ENCODE data around the gene HPCAL1.

The HPCAL1 gene

DNA sequence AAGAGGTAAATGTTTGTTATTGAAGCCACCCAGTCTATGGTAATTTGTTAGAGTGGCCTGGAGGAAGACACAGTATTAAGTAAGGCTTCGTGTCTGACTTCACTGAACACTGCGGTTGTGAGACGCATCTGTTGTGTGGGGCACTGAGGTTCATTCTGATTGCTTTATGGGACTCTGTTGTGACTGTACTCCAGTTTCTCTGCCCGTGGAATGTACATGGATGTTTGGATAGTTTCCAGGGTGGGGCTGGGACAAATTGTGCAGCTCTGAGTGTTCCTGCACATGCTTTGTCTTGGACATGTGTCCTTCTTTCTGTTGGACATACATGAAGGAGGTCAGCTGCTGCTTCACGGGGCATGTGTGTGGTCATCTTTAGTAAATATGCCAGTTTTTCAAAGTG is 86.9 kb downstream of the HPCAL1 start:
- no peak for DNase-seq (ENCODE audit: low read depth in 2 of 2)

DNA sequence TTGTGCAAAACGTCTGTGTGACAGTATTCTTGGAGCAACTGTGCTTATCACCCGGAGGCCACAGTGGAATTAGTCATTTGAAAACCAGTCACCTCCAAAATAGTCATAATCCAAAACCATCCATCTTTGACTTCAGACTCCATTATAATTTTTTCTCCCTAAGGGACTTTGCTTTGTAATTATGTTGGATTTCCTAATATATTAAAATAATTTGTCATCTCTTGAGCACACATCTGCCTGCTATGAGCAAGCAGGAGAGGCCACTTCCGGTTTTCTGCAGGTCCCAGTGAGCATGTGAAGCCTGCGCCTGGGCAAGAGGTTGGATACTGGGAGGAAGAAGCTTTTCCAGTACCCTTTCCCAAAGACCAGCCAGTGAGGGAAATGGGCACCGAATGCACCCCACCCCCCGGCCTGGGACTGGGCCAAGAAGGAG is 87.7 kb downstream of the HPCAL1 start:
- DNase-seq (ENCODE audit: low read depth in 2 of 2) = no peak

DNA sequence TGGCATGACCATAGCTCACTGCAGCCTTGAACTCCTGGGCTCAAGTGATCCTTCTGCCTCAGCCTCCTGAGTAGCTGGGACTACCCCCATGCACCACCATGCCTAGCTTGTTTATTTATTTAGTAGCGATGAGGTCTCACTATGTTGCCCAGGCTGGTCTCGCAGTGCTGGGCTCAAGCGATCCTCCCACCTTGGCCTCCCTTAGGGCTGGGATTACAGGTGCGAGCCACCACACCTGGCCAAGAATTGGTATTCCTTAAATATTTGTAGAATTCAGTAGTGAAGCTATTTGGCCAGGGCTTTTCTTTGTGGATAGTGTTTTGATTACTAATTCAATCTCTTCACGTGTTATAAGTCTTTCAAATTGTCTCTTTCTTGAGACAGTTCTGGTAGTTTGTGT is 89.4 kb downstream of the HPCAL1 start:
- DNase-seq (ENCODE audit: low read depth in 2 of 2) = no peak

DNA sequence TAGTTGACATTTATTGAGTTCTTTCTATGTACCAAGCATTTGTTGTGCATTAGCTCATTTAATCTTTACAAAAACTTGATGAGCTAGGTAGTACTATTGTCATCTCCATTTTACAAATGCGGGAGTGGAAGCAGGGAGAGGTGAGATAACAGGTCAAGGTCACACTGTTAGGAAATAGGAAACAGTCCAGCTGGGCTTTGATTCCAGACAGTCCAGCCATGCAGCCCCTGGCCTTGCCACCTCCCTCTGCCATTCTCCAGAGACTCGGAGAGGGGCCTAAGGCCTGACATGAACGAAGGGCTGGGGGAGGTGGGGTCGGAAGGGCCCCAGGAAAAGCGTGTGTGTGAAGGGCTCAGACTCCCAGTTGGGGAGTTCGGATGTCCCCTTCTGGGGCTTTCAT is 89.8 kb downstream of the HPCAL1 start:
- DNase-seq (ENCODE audit: low read depth in 2 of 2) = no peak

DNA sequence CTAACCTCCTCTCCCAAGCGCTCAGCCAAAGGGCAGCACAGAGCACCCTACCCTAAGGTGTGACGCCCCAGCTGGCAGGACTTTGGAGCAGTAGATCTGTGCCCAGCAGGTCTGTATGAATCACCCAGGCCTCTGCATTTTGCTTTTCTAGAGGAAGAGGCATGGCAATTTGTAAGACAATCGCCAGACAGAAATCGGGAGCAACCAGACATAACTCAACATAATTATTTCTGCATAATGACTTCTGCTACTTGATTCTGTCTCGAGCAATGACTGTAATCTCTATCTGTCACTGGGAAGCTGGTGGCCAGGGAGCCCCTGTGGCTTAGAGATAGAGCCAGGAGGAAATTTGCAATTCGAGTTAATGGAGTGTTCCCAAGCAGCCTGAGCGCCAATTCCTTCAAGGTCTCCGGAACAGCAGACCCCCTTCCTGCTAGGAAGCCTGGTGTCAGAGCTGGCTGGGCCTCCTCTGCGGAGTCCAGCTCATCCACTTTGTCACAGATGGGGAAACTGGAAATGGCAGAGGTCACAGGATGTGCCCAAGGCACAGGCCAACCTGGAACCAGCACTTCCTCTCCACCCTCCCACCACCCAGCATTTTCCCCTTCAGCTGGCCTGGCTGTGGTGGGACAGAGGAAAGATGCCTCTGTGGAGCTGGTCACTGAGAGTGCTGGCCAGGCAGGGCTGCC is 90.4 kb downstream of the HPCAL1 start:
- no peak for DNase-seq (ENCODE audit: low read depth in 2 of 2)

DNA sequence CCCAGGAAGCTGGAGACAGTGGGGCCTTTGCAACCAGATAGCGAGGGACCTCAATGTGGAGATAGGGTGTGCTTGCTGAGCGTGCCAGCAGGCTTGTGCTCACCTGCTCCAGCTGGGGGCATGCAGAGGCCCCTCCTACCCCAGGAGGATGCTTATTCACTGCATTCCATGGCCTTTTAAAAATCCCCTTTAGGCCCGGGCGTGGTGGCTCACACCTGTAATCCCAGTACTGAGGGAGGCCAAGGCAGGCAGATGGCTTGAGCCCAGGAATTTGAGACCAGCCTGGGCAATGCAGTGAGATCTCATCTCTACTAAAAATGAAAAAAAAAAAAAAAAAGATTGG is 90.9 kb downstream of the HPCAL1 start:
- no peak for DNase-seq (ENCODE audit: low read depth in 2 of 2)

DNA sequence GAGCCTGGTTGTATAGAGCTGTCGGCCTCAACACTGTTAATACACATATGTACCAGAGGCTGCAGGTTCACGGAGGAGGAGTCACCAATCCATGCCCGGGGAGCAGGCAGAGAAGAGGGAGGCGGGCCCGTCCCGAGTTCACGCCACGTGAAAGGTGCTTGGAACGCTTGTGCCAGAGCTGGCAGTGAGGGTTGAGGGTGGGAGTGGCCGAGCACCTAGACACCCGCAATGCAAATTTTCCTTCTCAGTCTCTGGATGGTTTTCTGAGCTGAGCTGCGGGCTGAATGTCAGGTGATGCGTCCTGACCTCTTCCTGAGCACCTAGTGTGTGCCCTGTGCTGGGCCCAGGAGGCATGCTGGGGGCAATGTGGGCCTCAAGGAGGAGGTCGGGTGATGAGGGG is 93.2 kb downstream of the HPCAL1 start:
- no peak for DNase-seq (ENCODE audit: low read depth in 2 of 2)

DNA sequence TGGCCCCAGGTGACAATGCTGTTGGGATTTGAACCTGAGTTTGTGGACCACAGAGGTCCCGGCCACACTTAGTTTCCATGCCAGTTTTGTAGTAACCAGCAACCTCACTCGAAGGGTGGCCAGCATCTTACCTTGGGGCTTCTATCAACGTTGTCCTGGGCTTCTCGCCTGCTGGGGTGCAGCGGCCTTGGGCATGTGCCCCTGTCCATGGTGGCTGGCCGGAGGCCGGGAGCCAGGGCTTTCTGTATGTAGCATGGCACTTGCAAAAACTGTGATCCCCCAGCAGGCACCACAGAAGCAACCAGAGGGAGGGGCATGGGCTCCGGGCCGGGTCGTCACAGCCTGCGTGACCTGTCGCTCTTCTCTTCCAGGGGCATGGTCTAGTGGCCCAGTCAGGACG is 93.8 kb downstream of the HPCAL1 start:
- DNase-seq (ENCODE audit: low read depth in 2 of 2) = no peak

DNA sequence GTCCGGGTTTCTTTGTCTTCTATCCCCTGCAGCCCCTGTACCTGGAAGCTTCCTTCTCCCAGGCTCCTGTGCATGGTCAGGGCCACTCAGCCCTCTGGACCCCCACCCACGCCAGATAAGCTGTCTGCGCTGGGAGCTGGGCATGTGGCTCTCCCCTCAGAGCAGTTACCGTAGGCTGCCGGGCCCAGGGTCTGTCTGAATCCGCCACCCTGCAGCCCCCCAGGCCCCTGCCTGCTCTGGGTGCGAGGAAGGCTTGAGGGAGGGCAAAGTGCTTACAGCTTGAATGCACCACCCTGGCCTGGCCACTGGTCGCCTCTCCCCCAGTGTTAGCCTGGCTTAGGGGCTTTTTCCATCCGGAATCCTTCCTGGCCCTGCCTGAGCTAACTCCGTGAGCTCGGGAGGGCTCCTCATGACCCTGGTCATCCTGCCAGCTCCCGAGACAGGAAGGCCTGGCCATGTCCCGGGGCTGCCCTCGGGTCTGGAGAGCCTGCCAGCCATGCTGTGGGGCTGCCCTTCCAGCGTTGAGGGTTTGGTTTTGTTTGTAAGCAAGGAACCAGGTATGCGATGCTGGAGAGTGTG is 94.7 kb downstream of the HPCAL1 start:
- DNase-seq (ENCODE audit: low read depth in 2 of 2) = no peak

DNA sequence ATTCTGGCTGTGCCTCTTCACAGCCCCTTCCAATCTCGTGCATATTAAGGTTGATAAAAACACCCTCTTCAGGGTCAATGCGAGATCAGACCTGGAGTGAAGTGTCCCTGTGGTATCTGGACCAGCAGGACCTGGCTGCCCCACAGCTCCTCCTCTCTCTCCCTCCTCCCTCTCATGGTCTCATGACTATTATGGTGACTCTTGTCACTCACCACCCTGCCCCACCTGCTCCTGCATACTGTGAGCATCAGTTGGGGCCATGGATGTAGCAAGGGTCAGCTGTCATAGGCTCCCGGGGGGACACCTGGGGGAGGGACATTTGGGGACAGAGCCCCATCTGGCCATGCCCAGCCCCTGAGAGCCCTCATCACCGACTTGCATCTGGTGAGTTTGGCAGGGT is 95.2 kb downstream of the HPCAL1 start:
- no peak for DNase-seq (ENCODE audit: low read depth in 2 of 2)

DNA sequence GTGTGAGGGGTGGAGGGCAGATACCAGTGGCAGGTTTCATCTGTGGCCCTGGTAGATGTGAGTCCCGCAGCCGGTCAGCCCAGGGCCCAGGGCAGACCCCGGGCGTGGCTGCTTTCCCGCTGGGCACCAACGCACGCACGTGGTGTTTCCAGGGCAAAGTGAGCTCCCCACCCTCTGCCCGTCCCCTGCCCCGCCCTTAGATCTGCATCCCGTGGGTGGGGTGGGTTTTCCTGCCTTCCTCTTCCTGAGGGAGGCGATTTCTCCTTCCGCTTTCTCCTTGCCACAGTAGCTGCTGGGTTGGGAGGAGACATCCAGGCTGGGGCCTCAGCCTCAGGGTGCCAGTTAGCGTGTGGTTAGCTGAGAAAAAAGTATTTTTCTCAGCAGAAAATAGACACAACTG is 95.8 kb downstream of the HPCAL1 start:
- DNase-seq (ENCODE audit: low read depth in 2 of 2) = no peak

DNA sequence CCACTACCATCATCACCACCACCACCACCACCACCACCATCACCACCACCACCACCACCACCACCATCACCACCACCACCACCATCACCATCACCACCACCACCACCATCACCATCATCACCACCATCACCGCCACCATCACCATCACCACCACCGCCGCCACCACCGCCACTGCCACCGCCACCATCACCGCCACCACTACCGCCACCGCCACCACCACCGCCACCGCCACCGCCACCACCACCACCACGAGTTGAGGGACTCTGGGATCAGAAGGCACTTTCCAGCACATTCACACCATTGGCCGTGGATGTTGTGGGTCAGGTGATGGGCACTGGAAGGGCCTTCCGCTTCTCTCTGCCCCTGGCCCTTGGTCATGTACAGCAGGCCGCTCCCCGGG is 96.7 kb downstream of the HPCAL1 start:
- no peak for DNase-seq (ENCODE audit: low read depth in 2 of 2)

DNA sequence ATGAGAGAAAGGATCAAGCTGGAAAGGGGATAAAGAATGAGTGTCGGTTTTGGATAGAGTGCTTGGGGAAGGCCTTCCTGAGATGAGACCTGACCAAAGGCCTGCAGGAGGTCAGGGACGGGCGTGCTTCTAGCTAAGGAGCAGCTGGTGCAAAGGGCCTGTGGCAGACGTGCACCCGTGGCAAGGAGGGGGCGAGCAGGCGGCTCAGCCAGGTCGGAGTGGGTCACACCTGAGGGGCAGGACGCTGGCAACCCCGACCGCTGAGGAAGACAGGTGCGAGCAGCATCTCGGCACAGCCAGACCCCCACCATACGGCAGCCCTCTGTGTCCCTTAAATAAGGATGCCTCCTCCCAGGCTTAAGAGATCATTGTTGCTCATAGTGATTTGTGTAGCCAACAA is 97.3 kb downstream of the HPCAL1 start:
- DNase-seq (ENCODE audit: low read depth in 2 of 2) = no peak

DNA sequence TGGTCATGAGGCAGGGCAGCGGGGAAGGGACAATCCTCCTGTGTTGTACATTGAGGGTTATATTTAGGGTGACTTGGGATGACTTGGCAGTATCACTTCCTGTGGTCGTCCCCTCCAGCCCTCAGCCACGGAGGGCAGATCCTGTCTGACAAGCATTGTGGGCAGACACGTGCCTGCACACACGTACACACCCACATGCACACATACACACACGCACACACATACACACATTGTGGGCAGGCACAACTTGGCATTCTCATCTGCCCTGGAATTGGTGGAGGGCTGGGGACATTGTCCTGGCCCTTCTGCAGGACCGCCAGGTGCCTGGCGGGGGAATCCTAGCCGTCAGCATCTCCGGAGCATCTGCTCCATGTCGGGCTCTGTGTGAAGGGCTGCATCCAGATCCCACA is 97.9 kb downstream of the HPCAL1 start:
- peak in 1 of 2 experiments; percentile 55 for DNase-seq (ENCODE audit: low read depth in 2 of 2)

DNA sequence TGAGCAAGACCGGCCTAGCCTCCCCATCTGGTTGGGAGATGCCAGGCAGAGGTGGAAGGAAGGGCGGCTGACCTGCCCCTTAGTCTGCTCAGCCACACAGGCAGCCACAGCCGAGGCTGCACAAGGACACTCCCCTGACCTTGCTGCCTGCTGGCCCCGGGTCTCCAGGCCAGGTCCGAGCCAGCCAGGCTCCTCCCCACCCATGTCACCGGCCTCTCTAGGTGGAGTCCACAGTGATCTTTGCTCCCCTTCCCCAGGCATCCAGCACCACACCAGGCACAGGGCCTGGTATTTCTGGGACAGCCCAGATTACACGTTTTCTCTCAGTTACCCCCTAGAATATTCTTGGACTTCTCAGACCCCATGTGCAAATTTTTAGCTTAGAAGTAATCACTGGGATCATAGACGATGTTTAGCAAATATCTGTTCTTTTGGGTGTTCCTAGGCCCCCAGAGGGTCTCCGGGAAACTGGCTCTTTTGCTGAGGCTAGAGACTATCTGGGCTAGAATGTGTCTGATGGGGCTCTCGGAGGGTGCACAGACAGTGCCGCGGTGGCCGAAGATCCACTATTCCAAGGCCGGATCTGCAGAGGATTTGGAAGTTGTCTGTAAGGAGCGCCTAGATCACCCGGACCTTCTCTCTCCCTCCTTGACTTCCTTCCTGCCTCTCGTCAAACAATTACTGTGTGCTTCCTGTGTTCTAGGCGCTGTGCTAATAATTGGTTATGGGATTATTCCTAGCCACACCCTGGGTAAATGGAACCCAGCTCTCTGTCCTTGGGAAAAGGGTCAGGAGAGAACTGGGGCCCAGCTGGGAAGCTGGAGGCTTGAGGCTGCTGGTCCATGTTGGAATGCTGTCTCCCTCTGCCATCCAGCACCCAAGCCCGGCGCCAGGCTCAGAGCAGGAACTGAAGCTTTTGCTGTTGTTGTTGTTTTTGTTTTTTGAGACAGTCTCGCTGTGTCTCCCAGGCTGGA is 98.6 kb downstream of the HPCAL1 start:
- DNase-seq (ENCODE audit: low read depth in 2 of 2) = no peak

DNA sequence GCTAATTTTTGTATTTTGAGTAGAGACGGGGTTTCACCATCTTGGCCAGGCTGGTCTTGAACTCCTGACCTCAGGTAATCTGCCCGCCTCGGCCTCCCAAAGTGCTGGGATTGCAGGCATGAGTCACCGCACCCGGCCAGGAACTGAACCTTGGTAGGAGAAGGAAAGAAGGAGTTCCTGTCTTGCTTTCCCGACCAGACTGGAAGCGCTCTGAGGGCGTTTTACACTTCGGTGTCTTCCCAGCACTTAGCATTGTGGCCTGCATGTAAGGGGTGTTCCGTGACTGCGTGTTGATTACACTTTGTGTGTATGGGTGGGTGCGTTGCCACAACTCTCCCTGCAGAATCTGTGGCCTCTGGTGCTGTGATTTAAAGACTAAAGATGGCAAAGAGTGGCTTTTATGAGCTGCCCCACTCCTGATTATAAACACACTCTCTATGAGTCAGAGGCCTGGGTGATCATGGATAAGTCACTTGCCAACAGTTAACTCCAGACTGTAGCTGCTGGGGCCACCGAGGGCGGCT is 99.4 kb downstream of the HPCAL1 start:
- no peak for DNase-seq (ENCODE audit: low read depth in 2 of 2)

DNA sequence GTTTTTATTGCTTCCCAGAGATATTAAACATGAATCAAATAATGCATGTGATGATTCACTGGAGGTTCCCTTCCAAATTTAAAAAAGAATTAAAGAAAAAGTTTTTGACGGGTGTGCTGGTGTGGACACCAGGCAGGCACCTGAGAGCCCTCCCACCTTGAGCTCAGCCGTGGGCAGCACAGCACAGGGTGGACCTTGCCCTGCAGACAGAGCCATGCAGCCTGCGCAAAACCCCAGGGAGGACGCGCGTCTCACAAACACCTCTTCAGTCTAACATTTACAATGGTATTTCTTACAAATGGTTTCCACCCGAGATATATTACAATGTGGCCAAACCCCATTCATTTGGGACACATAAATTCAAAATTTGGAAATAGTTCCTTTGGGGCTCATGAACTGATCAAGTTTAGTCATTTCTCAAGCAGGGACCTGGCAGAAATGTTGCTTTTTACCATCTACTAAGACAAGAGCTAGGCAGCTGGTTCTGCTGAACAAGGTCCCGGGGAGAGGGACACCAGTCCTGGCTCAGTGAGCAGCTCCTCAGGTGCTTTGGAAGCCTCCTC is 100.0 kb downstream of the HPCAL1 start:
- DNase-seq (ENCODE audit: low read depth in 2 of 2) = no peak

DNA sequence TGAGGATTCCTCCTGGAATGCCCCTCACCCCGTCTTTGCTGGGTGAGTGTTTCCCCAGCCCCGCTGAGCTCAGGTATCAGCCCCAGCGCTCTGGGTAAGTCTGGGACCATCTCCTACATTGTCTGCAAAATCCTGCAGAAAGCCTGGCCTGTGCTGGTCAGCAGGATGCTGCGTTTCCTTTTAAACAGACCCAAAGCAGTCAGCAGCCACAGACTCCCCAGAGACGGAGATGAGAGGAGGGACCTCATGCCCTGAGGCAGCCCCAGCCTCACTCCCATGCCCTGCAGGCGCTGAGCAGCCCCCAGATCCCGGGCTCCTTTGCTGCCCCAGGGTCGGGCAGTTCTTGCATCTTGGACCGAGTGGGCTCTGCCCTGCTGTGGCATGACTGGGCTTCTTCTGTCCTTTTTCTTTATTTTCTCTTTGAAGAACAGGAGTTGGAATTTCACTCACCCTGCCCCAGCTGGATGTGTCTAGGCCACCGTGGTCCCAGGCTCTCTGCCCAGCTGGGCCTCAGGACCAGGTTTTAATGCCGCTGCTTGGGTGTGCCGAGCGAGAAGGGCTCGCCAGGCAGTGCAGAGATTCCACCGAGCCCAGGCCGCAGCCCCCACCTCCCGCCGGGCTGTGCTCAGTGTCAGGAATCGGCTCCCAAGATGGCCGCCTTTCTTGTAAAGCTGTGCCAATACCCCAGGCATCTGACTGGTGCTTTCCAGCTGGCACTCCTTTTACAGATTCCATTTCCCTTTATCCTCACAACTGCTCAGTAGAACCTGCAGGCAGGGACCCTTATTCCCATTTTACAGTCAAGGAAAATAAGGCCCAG is 101.8 kb downstream of the HPCAL1 start:
- DNase-seq (ENCODE audit: low read depth in 2 of 2) = no peak

DNA sequence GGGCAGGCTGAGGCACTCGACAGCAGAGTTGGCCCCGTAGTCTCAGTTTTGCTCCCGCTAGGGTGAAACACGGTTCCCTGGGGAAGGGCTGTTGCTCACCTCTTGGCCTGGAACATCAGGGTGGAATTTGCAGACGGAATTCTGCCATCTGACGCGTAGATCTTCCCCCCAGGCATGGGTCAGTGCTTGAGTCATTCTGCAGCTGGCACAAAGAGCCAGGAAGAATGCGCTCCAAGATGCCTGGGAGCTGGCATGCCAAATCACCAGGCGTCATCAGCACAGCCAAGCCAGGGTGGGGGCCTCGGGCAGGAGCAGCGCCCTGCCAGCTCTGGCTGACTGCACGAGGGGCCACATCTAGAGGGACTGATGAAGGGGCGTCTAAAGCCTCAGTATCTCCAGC is 102.7 kb downstream of the HPCAL1 start:
- no peak for DNase-seq (ENCODE audit: low read depth in 2 of 2)

DNA sequence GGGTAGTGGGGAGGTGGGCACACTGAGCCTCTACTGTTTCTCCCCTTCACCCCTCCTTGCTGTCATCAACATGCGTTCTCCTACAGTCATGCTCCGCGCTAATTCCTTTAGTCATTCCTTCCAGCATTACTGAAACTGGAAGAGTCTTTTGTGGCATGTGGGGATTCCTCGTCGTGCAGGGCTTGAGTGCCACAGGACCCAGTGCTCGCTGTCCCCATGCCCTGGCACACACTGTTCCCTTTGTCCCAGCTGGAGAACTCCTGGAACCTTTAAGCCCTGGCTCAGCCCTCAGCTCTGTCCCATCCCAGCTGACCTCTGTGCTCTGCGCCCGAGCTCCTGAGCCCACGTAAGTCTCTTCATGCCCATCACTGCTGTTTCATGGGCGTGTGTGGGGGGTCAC is 103.3 kb downstream of the HPCAL1 start:
- no peak for DNase-seq (ENCODE audit: low read depth in 2 of 2)

DNA sequence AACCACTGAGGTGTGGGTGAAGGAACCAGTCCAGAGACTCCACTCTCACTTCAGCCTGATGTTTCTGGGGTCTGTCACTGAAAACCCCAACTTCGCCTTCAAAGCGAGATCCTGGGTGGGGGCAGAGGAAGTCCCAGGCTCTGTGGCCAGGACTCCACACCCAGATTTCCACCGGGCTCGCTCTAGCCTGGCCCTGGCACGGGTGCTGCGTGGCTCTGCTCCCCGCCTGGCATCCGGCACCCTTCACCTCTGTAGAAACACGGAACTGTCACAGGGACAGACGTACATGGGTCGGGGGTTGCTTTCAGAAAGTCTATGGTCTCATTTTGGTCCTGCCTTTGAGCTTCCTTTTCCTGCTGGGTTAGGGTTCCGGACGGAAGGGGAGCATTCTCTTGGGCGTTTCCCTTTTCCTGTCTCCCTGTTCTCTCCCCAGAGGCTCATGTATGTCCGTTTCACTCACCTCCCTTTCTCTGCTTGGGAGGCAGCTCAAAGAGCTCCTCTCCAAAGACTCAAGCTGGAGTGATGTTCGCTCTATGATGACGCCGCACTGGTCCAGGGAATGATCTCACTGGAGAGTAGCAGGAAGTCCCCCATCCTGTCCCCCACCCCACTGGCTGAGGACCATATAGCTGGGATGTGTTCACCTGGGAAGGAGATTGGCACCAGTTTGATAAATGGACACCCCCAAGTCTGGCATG is 103.9 kb downstream of the HPCAL1 start:
- DNase-seq (ENCODE audit: low read depth in 2 of 2) = no peak
